ENCODE data around the gene TBCE. TPM values are rescaled to one million over a fixed set of nuclear protein-coding genes. Genes with fewer than 3 reads are reported as not detected.

Gene TBCE
- total and polyA plus RNA-seq, 8 donors = 19.6 to 65.8 (median 50.1) TPM

DNA sequence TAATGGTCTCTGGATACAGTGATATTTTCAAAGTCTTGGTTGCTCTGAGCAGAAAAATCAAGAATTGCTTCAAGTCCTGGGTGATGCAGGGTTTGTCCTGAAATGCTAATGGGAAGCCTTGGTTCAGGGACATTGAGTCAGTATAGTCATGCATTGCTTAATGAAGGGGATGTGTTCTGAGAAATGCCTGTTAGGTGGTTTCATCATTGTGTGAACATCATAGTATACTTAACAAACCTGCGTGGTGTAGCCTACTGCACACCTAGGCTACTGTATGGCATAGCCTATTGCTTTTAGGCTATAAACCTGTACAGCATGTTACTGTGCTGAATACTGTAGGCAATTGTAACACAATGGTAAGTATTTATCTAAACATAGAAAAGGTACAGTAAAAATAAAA, 36.4 kb downstream of the TBCE start:
- Histone ChIP-seq H3K4me1 (no peaks in the 10 kb centered on the region), H3K27ac (no peak overlapping the region), H3K9me3 (no peaks in the 10 kb centered on the region), H3K36me3 (peaks cover 0 to 9% of the 10 kb centered on the region in 2 donors), H3K4me3 (no peak overlapping the region), H3K27me3 (no peaks in the 10 kb centered on the region)
- TF ChIP-seq, protein P1, sequence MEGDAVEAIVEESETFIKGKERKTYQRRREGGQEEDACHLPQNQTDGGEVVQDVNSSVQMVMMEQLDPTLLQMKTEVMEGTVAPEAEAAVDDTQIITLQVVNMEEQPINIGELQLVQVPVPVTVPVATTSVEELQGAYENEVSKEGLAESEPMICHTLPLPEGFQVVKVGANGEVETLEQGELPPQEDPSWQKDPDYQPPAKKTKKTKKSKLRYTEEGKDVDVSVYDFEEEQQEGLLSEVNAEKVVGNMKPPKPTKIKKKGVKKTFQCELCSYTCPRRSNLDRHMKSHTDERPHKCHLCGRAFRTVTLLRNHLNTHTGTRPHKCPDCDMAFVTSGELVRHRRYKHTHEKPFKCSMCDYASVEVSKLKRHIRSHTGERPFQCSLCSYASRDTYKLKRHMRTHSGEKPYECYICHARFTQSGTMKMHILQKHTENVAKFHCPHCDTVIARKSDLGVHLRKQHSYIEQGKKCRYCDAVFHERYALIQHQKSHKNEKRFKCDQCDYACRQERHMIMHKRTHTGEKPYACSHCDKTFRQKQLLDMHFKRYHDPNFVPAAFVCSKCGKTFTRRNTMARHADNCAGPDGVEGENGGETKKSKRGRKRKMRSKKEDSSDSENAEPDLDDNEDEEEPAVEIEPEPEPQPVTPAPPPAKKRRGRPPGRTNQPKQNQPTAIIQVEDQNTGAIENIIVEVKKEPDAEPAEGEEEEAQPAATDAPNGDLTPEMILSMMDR (IDR thresholded peaks at IDR 0.05) = no peak
- no peak for DNase-seq
- no peak for ATAC-seq
- intact Hi-C loops (cut with DNase I) = no loop called here

DNA sequence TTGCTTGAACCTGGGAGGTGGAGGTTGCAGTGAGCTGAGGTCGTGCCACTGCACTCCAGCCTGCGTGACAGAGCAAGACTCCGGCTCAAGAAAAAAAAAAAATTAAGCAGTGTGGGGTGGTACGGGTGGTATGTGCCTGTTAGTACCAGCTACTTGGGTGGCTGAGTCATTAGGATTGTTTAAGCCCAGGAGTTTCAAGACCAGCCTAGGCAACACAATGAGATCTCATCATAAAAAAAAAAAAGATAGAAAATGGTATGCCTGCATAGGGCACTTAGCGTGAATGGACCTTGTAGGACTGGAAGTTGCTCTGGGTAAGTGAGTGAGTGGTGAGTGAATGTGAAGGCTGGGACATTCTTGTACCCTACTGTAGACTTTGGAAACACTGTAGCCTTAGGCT, 37.0 kb downstream of the TBCE start:
- Histone ChIP-seq H3K36me3 (peaks cover 0 to 9% of the 10 kb centered on the region in 2 donors), H3K27me3 (no peaks in the 10 kb centered on the region), H3K9me3 (no peaks in the 10 kb centered on the region), H3K27ac (no peak overlapping the region), H3K4me3 (no peak overlapping the region), H3K4me1 (no peaks in the 10 kb centered on the region)
- intact Hi-C loops (cut with DNase I) = no loop called here
- ATAC-seq (peak; percentile 38), DNase-seq (no peak)
- TF ChIP-seq, protein P1 (IDR thresholded peaks at IDR 0.05) = no peak

DNA sequence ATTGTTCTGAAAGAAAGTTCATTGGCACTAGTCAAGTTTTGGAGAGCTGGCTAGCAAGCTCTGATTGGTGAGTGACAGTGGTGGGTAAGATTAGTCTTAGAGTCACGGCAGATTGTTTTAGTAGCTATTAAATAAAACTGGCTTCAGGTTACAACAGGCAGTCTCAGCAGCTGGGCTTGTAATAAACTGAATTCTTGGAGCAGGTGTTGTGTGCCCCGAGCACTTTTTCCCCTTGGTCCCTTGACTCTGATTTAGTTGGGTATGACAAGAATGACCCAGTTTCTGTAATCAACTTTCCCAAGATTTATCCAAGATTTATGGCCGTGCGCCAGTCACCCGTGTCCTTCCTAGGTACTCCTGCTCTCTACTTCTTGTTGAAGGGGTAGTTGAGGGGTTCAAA, 40.2 kb downstream of the TBCE start:
- Histone ChIP-seq H3K9me3 (no peaks in the 10 kb centered on the region), H3K4me3 (no peak overlapping the region), H3K4me1 (no peaks in the 10 kb centered on the region), H3K27me3 (no peaks in the 10 kb centered on the region), H3K27ac (no peak overlapping the region), H3K36me3 (peaks cover 0 to 9% of the 10 kb centered on the region in 2 donors)
- ATAC-seq (no peak), DNase-seq (peak in 1 of 4 donors; percentile 18)
- intact Hi-C loops (cut with DNase I) = no loop called here
- TF ChIP-seq, protein P1 (IDR thresholded peaks at IDR 0.05) = no peak

DNA sequence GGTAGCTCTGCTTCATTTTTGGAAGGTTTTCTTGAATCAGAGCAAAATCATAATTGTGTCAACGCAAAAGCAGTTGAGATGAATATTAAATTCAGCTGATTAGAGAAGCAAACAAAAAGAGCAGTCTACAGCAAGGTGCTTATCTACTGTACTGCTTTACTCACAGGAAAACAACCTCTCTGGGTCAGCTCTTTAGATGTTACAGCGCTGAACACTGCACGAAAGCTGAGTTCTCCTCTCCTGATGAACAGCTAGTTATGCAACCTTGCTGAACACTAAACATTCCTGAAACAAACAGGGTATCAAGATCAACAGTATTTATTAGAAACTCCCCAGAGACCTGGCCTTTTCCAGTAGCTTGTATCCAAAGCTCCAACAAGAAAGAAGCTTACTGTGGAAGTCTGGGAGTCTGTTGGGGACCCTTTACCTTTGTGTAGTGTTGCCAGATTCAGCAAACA, 41.3 kb downstream of the TBCE start:
- Histone ChIP-seq H3K27ac (no peak overlapping the region), H3K36me3 (peaks cover 0 to 5% of the 10 kb centered on the region in 2 donors), H3K4me3 (no peak overlapping the region), H3K4me1 (no peaks in the 10 kb centered on the region), H3K27me3 (no peaks in the 10 kb centered on the region), H3K9me3 (no peaks in the 10 kb centered on the region)
- peak; percentile 80 for ATAC-seq
- TF ChIP-seq, protein P1 (IDR thresholded peaks at IDR 0.05) = no peak
- DNase-seq = no peak
- intact Hi-C loops (cut with DNase I) = no loop called here

DNA sequence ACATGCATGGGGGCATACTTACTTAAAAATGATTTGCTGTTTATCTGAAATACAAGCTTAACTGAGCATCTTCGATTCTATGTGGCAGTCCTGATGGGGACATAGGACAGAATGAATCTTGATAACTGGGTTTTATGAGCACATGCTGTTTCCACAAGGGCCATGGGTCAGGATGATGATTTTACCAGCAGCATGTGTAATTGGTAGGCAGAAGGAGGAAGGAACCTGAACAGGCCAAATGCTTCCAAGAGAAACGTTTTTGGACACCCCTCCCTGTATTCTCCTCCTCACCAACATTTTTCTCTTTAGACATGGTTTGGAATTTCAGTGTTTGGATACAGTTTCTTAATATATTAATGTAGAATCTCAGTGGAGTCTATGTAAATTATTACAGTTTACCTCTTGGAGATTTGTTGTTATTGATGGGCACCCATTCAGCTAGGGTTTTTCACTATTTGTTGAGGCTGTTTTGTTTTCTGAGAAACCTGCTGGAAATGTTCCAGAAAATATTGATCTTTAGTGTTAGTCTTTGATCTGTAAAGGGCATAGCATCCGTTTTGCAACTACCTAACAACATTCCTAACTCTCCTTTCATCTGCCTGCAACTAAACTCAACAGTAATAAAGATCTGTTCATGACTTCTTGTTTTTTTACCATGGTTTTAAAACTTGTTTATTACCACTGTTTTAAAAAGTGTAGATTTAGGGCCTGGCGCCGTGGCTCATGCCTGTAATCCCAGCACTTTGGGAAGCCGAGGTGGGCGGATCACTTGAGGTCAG, 42.0 kb downstream of the TBCE start:
- H3K27me3 ChIP-seq = no peaks in the 10 kb centered on the region
- no peaks in the 10 kb centered on the region for H3K4me1 ChIP-seq
- peaks cover 0 to 3% of the 10 kb centered on the region in 2 donors for H3K36me3 ChIP-seq
- TF ChIP-seq, protein P1 (IDR thresholded peaks at IDR 0.05) = no peak
- intact Hi-C loops (cut with DNase I) = no loop called here
- no peaks in the 10 kb centered on the region for H3K9me3 ChIP-seq
- DNase-seq (no peak), ATAC-seq (no peak)
- no peak overlapping the region for H3K27ac ChIP-seq
- no peak overlapping the region for H3K4me3 ChIP-seq
